Measurements from ENCODE around the gene GRM4.

GRCh38 chr6:34114695-34115402 lies 31.0 kb downstream of the GRM4 start:
- TF ChIP-seq POLR2A (IDR thresholded peaks at IDR 0.05) = no peak
- TF ChIP-seq, protein P1, sequence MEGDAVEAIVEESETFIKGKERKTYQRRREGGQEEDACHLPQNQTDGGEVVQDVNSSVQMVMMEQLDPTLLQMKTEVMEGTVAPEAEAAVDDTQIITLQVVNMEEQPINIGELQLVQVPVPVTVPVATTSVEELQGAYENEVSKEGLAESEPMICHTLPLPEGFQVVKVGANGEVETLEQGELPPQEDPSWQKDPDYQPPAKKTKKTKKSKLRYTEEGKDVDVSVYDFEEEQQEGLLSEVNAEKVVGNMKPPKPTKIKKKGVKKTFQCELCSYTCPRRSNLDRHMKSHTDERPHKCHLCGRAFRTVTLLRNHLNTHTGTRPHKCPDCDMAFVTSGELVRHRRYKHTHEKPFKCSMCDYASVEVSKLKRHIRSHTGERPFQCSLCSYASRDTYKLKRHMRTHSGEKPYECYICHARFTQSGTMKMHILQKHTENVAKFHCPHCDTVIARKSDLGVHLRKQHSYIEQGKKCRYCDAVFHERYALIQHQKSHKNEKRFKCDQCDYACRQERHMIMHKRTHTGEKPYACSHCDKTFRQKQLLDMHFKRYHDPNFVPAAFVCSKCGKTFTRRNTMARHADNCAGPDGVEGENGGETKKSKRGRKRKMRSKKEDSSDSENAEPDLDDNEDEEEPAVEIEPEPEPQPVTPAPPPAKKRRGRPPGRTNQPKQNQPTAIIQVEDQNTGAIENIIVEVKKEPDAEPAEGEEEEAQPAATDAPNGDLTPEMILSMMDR (IDR thresholded peaks at IDR 0.05) = no peak

All from right lobe of liver (tissue), 4 donors.